ENCODE measurements around the gene C2orf68.
"Not testable (repeated sequence)": the region's sequence is repeated elsewhere in the genome, so short reads cannot be mapped to it uniquely, and the experiment has no call there.

The C2orf68 gene

GRCh38 chr2:85564144-85564563 lies 47.7 kb downstream of the C2orf68 start:
- no peak overlapping the region for H3K4me3 ChIP-seq (ENCODE audit: low read depth, low read length)
- no peak for DNase-seq (ENCODE audit: low read depth, low spot score)
- ChIA-PET CTCF (interaction anchor here (0.6 to 1.1 kb wide), 2 partner anchors 12 to 51 kb away, joined by 3 to 4 read pairs; no protein-coding TSS in a partner anchor), POLR2A (interaction anchor here (0.6 kb wide), 1 partner anchor 497 kb away, joined by 3 read pairs; no protein-coding TSS in a partner anchor)
- no peak for TF ChIP-seq CTCF (IDR thresholded peaks at IDR 0.05; ENCODE audit: insufficient read depth, low read length, missing control alignments)

DNA sequence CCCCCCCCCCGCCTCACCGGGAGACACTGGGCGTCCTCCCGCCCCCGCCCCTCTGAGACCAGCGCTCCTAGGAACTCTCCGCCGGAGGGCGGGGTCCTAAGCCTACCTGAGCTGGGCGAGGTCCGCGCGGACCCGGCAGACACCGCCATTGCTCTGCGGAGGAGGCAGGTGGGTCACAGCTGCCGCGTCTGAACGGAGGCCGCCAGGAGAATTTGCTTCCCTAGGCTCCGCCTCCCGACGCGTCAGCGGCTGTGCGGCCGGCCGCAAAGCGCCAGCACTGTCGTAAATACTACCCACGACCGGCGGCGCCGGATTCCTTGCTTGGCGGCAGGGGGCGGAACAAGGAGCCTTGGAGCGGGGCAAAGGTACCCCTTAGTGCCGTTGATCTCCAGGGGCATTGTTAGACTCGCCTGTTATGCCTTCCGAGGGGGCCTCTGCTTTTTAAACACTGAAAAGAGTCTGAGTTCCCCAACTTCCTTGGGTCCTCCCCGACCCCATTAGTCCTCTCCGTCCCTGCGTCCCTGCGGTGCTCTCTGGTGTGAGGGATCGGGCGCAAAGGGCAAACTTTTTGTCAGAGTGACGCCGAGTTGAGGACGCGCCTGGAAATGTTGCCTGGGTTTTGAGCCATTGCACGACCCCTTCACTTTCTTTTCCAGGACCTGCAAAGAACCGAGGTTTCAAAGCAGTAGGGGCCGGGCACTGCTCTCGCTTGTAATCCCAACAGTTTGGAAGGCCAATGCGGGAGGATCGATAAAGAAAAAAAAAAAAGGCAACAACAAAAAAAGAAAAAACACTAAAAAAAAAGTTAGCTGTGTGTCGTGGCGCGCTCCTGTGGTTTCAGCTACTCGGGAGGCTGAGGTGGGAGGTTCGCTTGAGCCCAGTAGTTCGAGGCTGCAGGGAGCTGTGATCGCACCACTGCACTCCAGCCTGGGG lies 50.3 kb downstream of the C2orf68 start, which contains the start of gene GGCX:
TSS of gene GGCX (minus strand) at position 214 of the 933 bp plus-strand sequence. CDS start at position 149, 65 bp downstream.
- POLR2A ChIA-PET = interaction anchor here (0.7 to 3.0 kb wide), 7 partner anchors 11 to 655 kb away, joined by 3 to 18 read pairs (median 3); partner anchors contain the start of gene MAT2A

DNA sequence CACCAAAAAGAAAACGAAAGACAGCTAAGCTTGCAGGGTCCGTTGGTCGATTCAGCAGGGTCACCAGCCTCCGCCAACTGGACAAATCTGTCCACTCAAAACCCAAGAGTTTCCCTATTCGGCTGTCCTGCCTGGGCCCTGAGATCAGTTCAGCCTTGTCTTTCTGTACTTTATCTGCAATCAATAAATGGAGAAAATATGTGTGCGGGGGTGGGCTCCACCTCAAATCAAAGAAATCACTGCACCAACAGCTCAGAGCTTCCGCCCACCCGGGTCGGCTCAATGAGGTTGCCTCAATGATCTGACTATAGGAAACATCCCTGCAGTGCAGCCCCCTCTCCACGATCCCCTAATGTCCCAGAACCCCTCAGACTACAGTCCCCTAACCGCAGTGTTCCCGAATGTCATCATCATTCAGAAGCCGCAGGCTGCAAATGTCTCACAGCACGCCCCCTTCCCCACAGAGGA lies 51.0 kb downstream of the C2orf68 start:
- DNase-seq (ENCODE audit: low read depth, low spot score) = no peak
- ChIA-PET POLR2A (interaction anchor here (0.9 to 3.0 kb wide), 6 partner anchors 11 to 30 kb away, joined by 3 to 18 read pairs (median 4); partner anchors contain the start of gene MAT2A), CTCF (interaction anchor here (1.3 to 30.0 kb wide), 3 partner anchors 11 to 128 kb away, joined by 3 to 922 read pairs (median 47); partner anchors contain the start of gene SH2D6)
- peak overlapping the region; percentile 92 for H3K4me3 ChIP-seq (ENCODE audit: low read depth, low read length)
- TF ChIP-seq CTCF (IDR thresholded peaks at IDR 0.05; ENCODE audit: insufficient read depth, low read length, missing control alignments) = no peak

More for the DNA sequence above, 50.3 kb downstream of the C2orf68 start, which contains the start of gene GGCX:
- no peak for DNase-seq (ENCODE audit: low read depth, low spot score)
- CTCF ChIA-PET = interaction anchor here (0.7 to 30.0 kb wide), 7 partner anchors 8 to 129 kb away, joined by 3 to 922 read pairs (median 3); partner anchors contain the start of gene SH2D6
- no peak for TF ChIP-seq CTCF (IDR thresholded peaks at IDR 0.05; ENCODE audit: insufficient read depth, low read length, missing control alignments)
- H3K4me3 ChIP-seq (ENCODE audit: low read depth, low read length) = peak within 1 kb of the TSS; percentile 92

GRCh38 chr2:85560403-85560726 lies 51.5 kb downstream of the C2orf68 start:
- ChIA-PET CTCF (interaction anchor here (1.3 to 30.0 kb wide), 4 partner anchors 10 to 127 kb away, joined by 3 to 922 read pairs (median 25); partner anchors contain the start of gene SH2D6), POLR2A (interaction anchor here (2.8 to 3.0 kb wide), 2 partner anchors 10 to 21 kb away, joined by 17 to 18 read pairs; partner anchors contain the start of gene MAT2A)
- H3K4me3 ChIP-seq (ENCODE audit: low read depth, low read length) = peak overlapping the region; percentile 92
- DNase-seq (ENCODE audit: low read depth, low spot score) = not testable (repeated sequence)

- no peak for TF ChIP-seq CTCF (IDR thresholded peaks at IDR 0.05; ENCODE audit: insufficient read depth, low read length, missing control alignments)
- ChIA-PET POLR2A (no interaction called here), CTCF (interaction anchor here (1.1 to 30.0 kb wide), 3 partner anchors 8 to 125 kb away, joined by 3 to 922 read pairs (median 47); partner anchors contain the start of gene SH2D6)
- no peak for DNase-seq (ENCODE audit: low read depth, low spot score)
- no peak overlapping the region for H3K4me3 ChIP-seq (ENCODE audit: low read depth, low read length)
Measured at GRCh38 chr2:85558160-85558559, 53.7 kb downstream of the C2orf68 start.

GRCh38 chr2:85557130-85557529 lies 54.7 kb downstream of the C2orf68 start:
- H3K4me3 ChIP-seq (ENCODE audit: low read depth, low read length) = no peak overlapping the region
- POLR2A ChIA-PET = interaction anchor here (1.9 kb wide), 1 partner anchor 18 kb away, joined by 9 read pairs; the partner anchor contains the start of gene MAT2A
- CTCF ChIA-PET = interaction anchor here (8.3 to 30.0 kb wide), 2 partner anchors 124 to 167 kb away, joined by 124 to 922 read pairs; partner anchors contain the start of gene SH2D6
- TF ChIP-seq CTCF (IDR thresholded peaks at IDR 0.05; ENCODE audit: insufficient read depth, low read length, missing control alignments) = no peak
- no peak for DNase-seq (ENCODE audit: low read depth, low spot score)
